SH-SY5Y (cell line): ENCODE measurements around the gene MTCL1.

Experiments
- GATA2 ChIP-seq: IDR thresholded peaks from 2 replicates; pipeline ENCODE4 v1.6.1; 2011; ENCODE audit warnings: mild to moderate bottlenecking, low read depth, low read length
- GATA3 ChIP-seq: IDR thresholded peaks from 2 replicates; pipeline ENCODE4 v1.6.1; 2011; ENCODE audit warnings: low read depth, mild to moderate bottlenecking, low read length, moderate library complexity

Gene MTCL1

GRCh38 chr18:8754995-8755960, 49.9 kb downstream of the MTCL1 start:
- TF ChIP-seq GATA2, result no peak
- TF ChIP-seq GATA3, result no peak

- TF ChIP-seq GATA2 (no peak), GATA3 (no peak)
Measured at GRCh38 chr18:8756571-8756970, 51.2 kb downstream of the MTCL1 start.

- TF ChIP-seq GATA3 (no peak), GATA2 (no peak)
Measured at GRCh38 chr18:8757396-8757997, 52.1 kb downstream of the MTCL1 start.

- no peak for TF ChIP-seq GATA3
- TF ChIP-seq GATA2, result no peak
Measured at GRCh38 chr18:8758466-8758865, 53.1 kb downstream of the MTCL1 start.

- TF ChIP-seq GATA3, result no peak
- TF ChIP-seq GATA2, result no peak
Measured at GRCh38 chr18:8760984-8761383, 55.6 kb downstream of the MTCL1 start.

- no peak for TF ChIP-seq GATA2
- TF ChIP-seq GATA3, result no peak
Measured at GRCh38 chr18:8762968-8763367, 57.6 kb downstream of the MTCL1 start.

GRCh38 chr18:8763611-8764010, 58.3 kb downstream of the MTCL1 start:
- TF ChIP-seq GATA2 (no peak), GATA3 (no peak)

GRCh38 chr18:8765783-8766463, 60.6 kb downstream of the MTCL1 start:
- TF ChIP-seq GATA2, result peak; percentile 83
- peak; percentile 59; the same call in 1 of the 2 replicates for TF ChIP-seq GATA3

GRCh38 chr18:8766559-8767293, 61.4 kb downstream of the MTCL1 start:
- peak; percentile 29; the same call in 1 of the 2 replicates for TF ChIP-seq GATA2
- no peak for TF ChIP-seq GATA3

GRCh38 chr18:8767340-8767739, 62.0 kb downstream of the MTCL1 start:
- TF ChIP-seq GATA3 (no peak), GATA2 (0 out of 2 replicates have a peak, but pooled peaks have one; percentile 3)

GRCh38 chr18:8769509-8770095, 64.2 kb downstream of the MTCL1 start:
- no peak for TF ChIP-seq GATA3
- TF ChIP-seq GATA2, result no peak

GRCh38 chr18:8770657-8771056, 65.3 kb downstream of the MTCL1 start:
- no peak for TF ChIP-seq GATA2
- no peak for TF ChIP-seq GATA3

GRCh38 chr18:8771930-8772329, 66.6 kb downstream of the MTCL1 start:
- no peak for TF ChIP-seq GATA3
- no peak for TF ChIP-seq GATA2

GRCh38 chr18:8773980-8774379, 68.6 kb downstream of the MTCL1 start:
- TF ChIP-seq GATA2, result no peak
- no peak for TF ChIP-seq GATA3
